NK-92 (cell line): Measurements from ENCODE around the gene SPP1.

Experiments
- DNase-seq: peaks from one replicate; lab custom pipeline; 2025; ENCODE audit not compliant: unreplicated experiment; lab: John Stamatoyannopoulos, UW

The SPP1 gene

DNA sequence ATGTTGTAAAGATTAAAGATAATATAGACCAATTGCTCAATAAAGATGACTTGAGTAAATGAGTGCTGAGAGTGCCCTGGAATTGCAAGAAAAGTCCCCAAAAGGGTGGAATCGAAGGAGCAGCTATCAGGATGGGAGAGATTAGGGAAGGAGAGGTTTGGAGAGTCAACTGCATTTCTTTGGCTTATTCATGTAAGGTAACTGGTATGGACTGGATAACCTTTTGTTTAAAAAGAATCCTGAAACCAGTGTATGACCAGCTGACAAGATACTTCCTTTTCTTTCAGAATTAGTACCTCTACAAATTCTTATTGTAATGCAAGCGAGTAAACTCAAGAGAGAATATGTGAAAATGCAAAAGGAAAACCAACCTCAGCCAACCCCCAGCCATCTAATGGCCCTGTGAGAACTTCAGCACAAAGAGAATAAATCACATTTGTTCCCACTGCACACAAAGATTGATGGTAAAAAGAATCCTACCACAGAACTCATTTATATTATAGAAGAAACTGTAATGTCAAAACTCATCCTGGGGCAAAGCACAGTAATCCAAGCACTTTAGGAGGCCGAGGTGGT lies 24.5 kb upstream of the SPP1 start:
- no peak for DNase-seq

DNA sequence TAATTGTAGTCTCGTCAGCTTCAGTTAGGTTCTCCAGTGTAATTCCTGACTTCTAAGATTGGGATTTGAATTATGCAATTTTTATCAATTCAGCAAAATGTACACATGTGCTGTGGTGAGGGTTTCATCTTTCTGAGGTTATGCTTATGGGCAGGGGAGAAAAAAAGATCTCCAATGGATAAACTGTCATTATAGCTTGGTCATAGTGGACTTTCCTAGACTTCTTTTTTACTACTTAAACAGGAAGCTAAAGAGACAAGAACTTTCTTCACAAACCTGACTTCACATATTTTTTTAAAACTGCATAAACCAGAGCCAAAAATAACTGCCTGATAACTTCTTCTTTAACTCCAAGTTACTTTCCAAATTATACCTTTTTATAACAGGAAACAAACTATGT lies 21.7 kb upstream of the SPP1 start:
- no peak for DNase-seq

DNA sequence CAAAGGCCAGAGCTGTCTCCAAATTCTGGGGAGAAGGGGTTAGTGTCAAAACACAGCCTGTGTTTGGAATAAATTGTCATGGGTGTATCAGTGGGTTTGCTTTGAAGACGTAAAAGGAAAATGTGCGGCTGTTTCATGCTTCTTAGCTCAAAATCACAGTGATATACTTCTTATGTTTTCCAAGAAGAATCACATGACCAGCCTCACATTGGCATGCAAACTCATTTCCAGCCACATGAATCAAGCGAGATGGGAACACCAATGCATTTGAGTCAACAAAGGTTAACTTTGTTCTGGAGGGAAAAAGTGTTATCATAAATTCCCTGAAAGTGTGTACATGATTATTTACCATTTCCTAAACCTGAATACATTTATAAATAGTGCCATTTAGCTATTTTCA lies 19.0 kb upstream of the SPP1 start:
- no peak for DNase-seq

DNA sequence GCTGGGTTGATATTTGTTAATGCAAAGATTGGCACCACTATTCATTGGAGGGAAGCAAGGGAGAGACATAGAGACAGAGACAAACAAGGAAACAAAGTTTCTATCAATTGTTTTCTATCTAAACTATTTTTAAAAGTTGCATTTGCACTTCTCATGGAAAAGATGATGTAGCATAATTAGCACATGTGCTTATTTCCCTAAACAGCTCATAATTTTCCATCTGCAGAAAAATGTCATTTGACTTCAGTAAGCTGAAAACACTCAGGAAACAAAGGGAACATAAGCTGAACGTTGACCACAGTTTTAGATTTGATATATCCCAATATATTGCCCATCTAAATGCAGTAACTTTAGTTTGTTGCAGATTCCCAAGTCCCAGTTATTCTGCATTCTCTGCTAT lies 18.5 kb upstream of the SPP1 start:
- DNase-seq, result no peak

DNA sequence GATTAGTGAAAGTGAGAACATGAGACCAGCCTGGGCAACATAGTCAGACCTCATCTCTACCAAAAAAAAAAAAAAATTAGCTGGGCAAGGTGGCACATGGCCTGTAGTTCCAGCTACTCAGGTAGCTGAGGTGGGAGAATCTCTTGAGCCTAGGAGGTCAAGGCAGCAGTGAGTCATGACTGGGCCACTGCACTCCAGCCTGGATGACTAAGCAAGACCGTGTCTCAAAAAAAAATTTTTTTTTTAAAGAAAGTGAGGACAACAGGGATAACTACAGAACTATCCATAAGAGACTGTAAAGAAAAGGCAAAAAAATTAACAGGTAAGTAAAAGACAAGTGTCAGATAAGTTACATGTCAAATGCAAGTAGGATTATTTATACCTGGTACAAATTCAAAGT lies 13.5 kb upstream of the SPP1 start:
- DNase-seq, result no peak

DNA sequence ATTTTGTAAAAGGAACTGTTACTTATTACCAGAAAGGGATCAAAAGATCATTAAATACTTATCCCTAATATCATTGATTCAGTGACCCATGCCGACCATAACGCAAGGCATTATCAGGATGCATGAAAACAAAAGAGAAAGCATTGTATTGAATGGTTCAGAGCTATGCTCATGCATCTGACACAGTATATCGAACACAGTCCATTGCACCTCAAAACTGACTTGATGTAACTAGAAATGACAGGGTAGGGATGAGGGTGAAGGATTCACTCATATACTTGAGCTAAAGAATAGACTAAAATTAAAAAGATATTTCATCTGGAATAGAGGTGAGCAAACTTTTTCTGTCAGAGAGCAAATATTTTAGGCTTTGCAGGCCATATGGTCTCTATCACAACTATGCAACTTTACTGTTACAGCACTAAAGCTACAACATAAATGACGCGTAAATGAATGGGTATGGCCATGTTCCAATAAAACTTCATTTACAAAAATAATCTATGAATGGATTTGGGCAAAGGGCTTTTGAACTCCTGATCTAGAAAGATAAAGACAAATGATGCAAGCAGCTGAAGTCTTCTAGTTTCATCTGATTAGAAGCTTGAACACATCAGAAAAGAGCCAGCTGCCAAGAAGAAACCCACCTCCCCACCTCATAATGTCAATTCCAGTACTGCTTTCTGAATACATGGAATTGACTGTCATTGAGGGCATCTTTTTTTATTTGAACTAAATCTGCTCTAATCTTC lies 12.9 kb upstream of the SPP1 start:
- no peak for DNase-seq

DNA sequence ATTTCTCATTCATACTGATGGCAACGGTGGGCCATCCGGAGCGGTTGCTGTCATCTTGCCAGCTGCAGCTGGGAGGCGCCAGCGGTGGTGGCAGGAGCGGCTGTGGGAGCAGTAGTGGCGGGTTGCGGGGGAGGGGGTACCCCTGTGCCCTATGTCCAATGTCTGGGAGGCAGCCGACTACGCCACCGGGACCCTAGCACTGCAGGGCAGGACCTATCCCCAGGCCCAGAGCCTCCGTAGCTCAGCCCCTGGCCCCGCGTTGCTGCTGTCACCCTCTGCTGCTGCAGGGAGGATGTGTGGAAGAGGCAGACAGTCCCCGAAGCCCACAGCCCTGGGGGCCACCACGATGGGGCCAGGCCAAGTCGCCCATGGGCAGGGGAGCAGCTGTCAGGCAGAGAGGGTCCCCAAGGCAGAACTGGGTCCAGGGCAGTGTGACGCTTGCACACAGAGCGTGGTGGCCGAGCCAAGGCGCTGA lies 10.0 kb upstream of the SPP1 start:
- no peak for DNase-seq

DNA sequence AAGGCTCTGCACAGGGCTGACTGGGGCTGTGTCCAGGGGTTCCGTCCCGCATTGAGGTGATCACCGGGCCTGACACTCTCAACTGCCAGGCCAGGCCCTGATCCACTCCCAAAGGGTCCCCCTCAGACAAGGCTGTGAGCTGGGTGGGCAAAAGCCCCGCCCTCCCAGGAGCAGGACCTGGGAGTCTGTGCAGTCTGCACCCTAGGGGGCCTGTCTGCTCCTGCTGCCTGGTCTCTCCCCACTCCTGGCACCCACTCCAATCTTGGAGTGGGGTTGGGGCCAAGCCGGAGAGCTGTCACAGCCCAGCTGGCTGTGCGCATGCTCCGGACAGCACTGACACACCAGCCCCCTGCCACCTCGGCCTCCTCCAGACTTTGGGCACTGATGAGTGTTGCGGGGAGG lies 9.4 kb upstream of the SPP1 start:
- no peak for DNase-seq

DNA sequence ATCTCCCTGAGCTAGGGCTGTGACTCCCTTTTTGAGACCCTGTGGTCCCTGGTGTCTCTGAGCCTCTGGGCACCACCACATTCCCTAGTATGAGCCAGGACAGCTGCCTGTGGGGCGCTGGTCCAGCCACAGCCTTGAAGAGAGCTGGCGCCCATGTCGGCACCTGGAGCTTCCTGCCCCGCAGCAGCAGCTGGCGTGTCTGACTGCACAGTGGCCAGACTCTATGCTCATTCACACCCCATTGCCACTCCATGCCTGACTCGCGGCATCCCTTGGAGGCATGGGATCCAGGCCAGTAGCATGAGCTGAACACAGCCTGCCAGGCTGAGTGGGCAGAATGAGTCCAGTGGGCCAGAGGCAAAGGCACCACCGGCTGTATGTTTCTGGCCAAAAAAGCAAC lies 8.3 kb upstream of the SPP1 start:
- DNase-seq, result no peak

DNA sequence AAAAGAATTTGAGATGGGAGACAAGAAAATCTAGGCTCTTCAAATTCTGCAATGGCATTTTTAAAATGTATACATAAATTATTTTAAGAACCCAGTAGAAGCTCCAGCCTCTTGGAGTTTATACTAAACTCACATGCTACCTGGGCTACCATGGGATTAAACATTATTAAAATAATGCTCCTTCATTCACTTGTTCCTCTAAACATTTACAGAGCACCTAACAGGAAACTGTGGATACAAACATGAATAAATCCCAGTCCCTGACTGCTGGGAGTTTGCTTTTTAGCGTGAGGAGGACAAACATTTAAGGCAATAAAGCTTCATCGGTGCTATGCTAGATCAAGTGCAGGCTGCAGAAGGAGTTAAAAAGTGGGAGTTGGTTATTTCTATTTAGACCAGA lies 5.4 kb upstream of the SPP1 start:
- DNase-seq, result no peak

DNA sequence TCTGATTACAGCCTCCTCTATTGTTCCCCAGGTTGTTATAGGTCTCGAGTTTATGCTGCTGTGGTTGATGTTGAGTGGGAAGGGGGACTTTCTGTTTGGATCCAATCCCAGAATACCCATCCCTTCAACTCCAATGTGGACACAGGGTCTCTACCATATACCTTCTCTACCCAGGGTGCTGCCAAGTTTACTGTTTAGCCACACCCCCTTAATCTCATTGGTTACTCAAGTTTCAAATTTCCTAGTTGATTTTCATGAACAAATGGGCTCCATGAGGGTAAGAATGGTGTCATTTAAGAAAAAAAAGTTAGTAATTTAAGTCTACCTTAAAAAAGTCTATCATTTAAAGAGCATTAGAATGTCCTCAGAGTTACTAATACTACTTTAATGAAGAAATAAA lies 3.6 kb upstream of the SPP1 start:
- DNase-seq, result no peak

DNA sequence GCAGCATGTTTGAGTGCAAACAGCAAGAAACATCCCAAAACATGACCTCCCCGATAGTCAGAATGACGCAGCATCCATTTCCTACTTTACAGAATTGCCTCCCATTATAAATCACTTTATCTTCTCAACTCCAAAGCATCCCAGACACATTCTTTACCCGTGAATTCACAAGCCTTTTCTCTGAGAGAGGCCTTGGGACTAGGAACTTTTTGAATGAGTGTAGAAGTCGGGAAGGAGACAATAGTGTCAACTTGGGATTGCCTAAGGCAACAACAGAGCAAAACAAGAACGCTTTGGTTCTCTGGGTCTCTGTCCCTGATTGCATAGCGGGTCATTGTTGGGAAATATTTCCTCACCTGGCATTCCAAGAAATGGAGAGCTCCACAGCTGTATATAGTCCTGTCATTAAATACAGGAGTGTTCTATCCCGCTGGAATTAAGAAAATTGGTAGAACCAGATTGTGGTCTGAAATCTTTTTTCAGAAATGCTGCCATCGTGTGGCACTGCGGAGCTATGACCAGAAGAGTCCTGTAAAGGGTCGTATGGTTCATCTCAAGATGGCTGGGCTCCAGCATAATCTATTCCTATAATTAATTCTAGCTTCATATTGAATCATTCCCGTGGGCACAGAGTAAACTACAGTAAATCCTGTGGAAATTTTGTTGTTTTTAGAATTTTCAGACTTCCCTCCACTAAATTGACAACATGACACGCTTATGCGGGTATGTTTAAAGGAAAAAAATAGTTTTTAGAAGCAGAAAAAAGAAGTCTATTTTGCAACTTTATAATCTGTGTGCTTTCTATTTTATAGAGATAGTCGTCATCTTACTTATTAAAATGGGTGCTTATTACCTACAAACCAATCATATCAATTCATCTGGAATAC lies 2.0 kb upstream of the SPP1 start:
- DNase-seq, result no peak

DNA sequence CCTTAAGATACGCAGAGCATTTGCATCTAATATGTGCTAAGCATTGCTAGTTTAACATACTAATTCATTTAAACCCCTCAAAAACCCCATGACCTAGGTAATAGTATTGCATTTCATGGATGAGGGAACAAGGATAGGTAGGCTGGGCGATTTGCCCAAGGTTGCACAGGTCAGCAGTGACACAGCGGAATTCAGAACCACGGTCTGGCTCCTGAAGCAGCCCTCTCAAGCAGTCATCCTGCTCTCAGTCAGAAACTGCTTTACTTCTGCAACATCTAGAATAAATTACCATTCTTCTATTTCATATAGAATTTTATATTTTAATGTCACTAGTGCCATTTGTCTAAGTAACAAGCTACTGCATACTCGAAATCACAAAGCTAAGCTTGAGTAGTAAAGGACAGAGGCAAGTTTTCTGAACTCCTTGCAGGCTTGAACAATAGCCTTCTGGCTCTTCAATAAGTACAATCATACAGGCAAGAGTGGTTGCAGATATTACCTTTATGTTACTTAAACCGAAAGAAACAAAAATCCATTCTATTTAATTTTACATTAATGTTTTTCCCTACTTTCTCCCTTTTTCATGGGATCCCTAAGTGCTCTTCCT lies 555 bp upstream of the SPP1 start:
- DNase-seq, result no peak

DNA sequence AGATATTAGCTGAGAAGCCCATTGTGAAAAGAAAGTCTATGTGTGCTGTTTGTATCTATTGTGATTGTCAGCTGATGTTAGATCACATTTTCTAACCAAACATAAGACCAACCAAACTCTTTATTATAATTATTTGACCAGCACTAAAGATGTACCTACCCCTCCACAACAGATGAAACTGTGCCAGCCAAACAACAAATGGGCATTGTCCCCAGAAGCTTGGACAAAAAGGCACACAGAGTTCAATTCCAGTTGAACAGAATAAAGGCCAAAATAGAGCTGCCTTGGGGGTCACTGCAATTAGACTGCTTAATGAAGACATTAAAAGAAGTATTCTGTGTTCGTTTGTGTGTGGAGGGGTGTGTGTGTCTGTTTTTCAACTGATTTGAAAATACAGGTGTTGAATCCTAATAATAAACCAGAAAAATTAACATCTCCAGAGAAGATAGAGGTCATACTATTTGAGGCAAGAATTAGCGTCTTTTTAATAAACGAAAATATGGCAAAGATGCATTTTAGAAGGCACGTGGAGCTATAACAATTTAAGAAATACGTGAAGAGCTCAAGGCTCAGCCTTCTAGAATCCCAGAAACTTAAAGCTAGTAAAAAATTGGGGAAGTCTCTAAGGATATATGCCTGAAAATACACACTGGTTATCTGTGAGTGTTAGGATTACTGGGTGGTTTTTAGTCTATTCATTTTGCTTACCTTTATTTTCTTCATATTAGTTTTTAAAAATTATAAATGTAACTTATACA lies 2.2 kb downstream of the SPP1 start:
- no peak for DNase-seq

DNA sequence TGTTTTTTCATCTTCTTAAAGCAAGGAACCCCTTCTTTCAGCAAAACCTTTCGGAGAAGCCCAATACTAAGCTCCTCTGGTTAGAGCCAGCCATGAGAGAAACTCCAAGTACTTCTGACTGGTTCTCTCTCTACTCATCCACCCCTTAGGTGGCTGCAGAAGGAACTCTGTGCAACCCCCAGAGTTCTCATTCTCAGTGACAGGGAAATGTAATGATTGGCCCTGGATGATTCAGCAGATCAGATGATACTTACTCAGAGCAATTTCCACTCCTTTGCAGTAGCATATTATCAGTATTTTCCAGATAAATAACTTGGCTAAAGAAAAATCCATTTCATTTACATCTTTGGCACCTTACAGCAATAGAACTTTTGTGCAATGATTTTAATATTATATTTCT lies 3.2 kb downstream of the SPP1 start:
- no peak for DNase-seq

DNA sequence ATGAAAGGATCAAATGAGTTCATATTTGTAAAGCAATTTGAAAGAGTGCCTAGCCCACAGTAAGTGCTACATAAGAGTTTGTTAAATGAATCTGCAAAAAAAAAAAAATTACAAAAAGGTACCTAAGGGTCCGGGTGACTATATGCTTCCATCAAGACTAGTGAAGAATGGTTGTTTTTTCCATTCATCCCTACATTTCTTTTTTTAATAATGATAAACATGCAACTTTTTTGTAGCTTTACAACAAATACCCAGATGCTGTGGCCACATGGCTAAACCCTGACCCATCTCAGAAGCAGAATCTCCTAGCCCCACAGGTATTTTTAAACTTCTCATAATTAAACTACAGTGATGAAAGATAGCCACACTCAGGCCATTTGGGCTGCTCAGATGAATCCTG lies 4.3 kb downstream of the SPP1 start:
- no peak for DNase-seq

DNA sequence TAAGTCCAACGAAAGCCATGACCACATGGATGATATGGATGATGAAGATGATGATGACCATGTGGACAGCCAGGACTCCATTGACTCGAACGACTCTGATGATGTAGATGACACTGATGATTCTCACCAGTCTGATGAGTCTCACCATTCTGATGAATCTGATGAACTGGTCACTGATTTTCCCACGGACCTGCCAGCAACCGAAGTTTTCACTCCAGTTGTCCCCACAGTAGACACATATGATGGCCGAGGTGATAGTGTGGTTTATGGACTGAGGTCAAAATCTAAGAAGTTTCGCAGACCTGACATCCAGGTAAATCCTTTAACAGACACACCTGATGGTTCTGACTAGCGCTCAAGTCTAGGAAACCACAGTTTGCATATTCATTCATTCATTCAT lies 6.0 kb downstream of the SPP1 start:
- no peak for DNase-seq

DNA sequence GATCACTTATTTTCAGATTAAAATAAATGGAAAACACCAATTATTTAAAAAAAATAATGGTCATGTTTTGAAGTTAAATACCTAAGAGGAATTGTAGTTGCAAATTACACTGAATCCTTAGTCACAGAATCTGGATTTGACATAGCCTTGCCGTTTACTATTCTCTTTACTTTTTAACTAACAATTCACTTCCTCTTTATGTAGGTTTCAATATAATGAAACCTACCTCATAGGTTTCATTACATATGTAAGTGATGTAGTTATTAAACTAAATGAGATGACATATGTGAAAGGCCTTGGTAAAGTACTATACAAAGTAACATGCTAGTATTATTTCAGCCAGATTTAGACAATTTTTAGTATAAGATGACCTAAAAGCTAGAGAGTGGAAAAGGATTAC lies 6.5 kb downstream of the SPP1 start:
- no peak for DNase-seq

DNA sequence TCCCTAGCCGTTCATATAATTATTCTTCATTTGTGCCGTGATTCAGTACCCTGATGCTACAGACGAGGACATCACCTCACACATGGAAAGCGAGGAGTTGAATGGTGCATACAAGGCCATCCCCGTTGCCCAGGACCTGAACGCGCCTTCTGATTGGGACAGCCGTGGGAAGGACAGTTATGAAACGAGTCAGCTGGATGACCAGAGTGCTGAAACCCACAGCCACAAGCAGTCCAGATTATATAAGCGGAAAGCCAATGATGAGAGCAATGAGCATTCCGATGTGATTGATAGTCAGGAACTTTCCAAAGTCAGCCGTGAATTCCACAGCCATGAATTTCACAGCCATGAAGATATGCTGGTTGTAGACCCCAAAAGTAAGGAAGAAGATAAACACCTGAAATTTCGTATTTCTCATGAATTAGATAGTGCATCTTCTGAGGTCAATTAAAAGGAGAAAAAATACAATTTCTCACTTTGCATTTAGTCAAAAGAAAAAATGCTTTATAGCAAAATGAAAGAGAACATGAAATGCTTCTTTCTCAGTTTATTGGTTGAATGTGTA lies 7.0 kb downstream of the SPP1 start:
- no peak for DNase-seq

DNA sequence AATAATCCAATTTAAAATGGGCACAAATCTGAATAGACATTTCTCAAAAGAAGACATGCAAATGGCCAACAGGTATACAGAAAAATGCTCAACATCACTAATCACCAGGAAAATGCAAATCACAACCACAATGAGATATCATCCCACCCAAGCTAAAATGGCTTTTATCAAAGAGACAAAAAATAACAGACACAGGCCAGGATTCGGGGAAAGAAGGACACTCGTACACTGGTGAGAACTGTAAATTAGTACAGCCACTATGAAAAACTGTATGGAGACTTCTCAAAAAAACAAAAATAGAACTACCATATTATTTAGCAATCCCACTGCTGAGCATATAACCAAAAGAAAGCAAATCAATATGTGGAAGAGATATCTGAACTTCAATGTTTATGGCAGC lies 8.5 kb downstream of the SPP1 start:
- DNase-seq, result no peak
